Measurements from ENCODE around the gene FAM163A. TPM values are rescaled to one million over a fixed set of nuclear protein-coding genes. Genes with fewer than 3 reads are reported as not detected.
A peak's percentile ranks its signal among the peaks of the same experiment; 100 is the strongest.

The FAM163A gene
- total and polyA plus RNA-seq, 12 donors = 0.34 to 7.0 (median 2.6) TPM; not detected in 4

- TF ChIP-seq CTCF (IDR thresholded peaks at IDR 0.05) (no peak), POLR2A (IDR thresholded peaks at IDR 0.05) (no peak)
- Histone ChIP-seq H3K4me3 (no peak overlapping the region), H3K36me3 (replicated peaks in 1 of 2) (no peaks in the 10 kb centered on the region), H3K4me1 (replicated peaks in 1 of 2) (no peaks in the 10 kb centered on the region), H3K27me3 (no peaks in the 10 kb centered on the region), H3K9me3 (replicated peaks in 1 of 3) (no peaks in the 10 kb centered on the region), H3K27ac (no peak overlapping the region)
- no peak for DNase-seq
- WGBS, 4 donors = 82 to 89% (median 84%) methylated on average over 2 of the region's 2 CpGs
- intact Hi-C loops (cut with DNase I) = no loop called here
Observed at GRCh38 chr1:179767996-179768395, 24.9 kb downstream of the FAM163A start.

- no peaks in the 10 kb centered on the region for H3K4me1 ChIP-seq (replicated peaks in 1 of 2)
- no peak for TF ChIP-seq POLR2A (IDR thresholded peaks at IDR 0.05)
- no peak for TF ChIP-seq CTCF (IDR thresholded peaks at IDR 0.05)
- H3K4me3 ChIP-seq = no peak overlapping the region
- intact Hi-C loops (cut with DNase I) = no loop called here
- WGBS, 4 donors = 72 to 91% (median 78%) methylated on average over 7 to 9 of the region's 9 CpGs
- H3K27ac ChIP-seq = peak overlapping the region in 1 of 5 donors; percentile 5
- no peak for DNase-seq
- H3K36me3 ChIP-seq (replicated peaks in 1 of 2) = no peaks in the 10 kb centered on the region
- no peaks in the 10 kb centered on the region for H3K9me3 ChIP-seq (replicated peaks in 1 of 3)
- H3K27me3 ChIP-seq = no peaks in the 10 kb centered on the region
Observed at GRCh38 chr1:179770887-179771502, 27.9 kb downstream of the FAM163A start.

GRCh38 chr1:179773264-179773663 lies 30.2 kb downstream of the FAM163A start:
- Histone ChIP-seq H3K4me3 (no peak overlapping the region), H3K9me3 (replicated peaks in 1 of 3) (no peaks in the 10 kb centered on the region), H3K4me1 (replicated peaks in 1 of 2) (no peaks in the 10 kb centered on the region), H3K27ac (no peak overlapping the region), H3K36me3 (replicated peaks in 1 of 2) (no peaks in the 10 kb centered on the region), H3K27me3 (no peaks in the 10 kb centered on the region)
- 90 to 96% (median 95%) methylated on average over 4 of the region's 4 CpGs for WGBS, 4 donors
- intact Hi-C loops (cut with DNase I) = no loop called here
- DNase-seq = no peak
- TF ChIP-seq CTCF (IDR thresholded peaks at IDR 0.05) = no peak

- DNase-seq = no peak
- H3K4me3 ChIP-seq = no peak overlapping the region
- 57 to 91% (median 76%) methylated on average over 1 to 2 of the region's 2 CpGs for WGBS, 4 donors
- no peaks in the 10 kb centered on the region for H3K36me3 ChIP-seq (replicated peaks in 1 of 2)
- peak overlapping the region in 1 of 5 donors; percentile 6 for H3K27ac ChIP-seq
- TF ChIP-seq POLR2A (IDR thresholded peaks at IDR 0.05) = no peak
- TF ChIP-seq CTCF (IDR thresholded peaks at IDR 0.05) = no peak
- no peaks in the 10 kb centered on the region for H3K27me3 ChIP-seq
- H3K9me3 ChIP-seq (replicated peaks in 1 of 3) = no peaks in the 10 kb centered on the region
- intact Hi-C loops (cut with DNase I) = no loop called here
- no peaks in the 10 kb centered on the region for H3K4me1 ChIP-seq (replicated peaks in 1 of 2)
Observed at GRCh38 chr1:179774000-179774399, 30.9 kb downstream of the FAM163A start.

Data from adrenal gland (tissue), 12 donors.